ENCODE results near the gene SLC39A3.

SLC39A3 gene

GRCh38 chr19:2732883-2733282 lies 6.9 kb downstream of the SLC39A3 start:
- TF ChIP-seq POLR2A (IDR thresholded peaks at IDR 0.05; ENCODE audit: low read depth, low read length) = no peak
- TF ChIP-seq TAF1 (IDR thresholded peaks at IDR 0.05; ENCODE audit: low read depth, low read length) = no peak
- no peak for TF ChIP-seq POLR2AphosphoS5 (IDR thresholded peaks at IDR 0.05; ENCODE audit: low read depth, low read length)
- TF ChIP-seq PAX5 (IDR thresholded peaks at IDR 0.05; ENCODE audit: insufficient read depth, low read length, severe bottlenecking) = no peak
- no peak for TF ChIP-seq POU2F2 (IDR thresholded peaks at IDR 0.05; ENCODE audit: low read depth, low read length)
- DNase-seq (ENCODE audit: insufficient read length, low spot score) (no peak), FAIRE-seq (no peak)

- TF ChIP-seq POU2F2 (IDR thresholded peaks at IDR 0.05; ENCODE audit: low read depth, low read length) = no peak
- TF ChIP-seq TAF1 (IDR thresholded peaks at IDR 0.05; ENCODE audit: low read depth, low read length) = no peak
- no peak for TF ChIP-seq POLR2AphosphoS5 (IDR thresholded peaks at IDR 0.05; ENCODE audit: low read depth, low read length)
- TF ChIP-seq SPI1 (IDR thresholded peaks at IDR 0.05; ENCODE audit: low read depth, low read length) = no peak
- TF ChIP-seq POLR2A (IDR thresholded peaks at IDR 0.05; ENCODE audit: low read depth, low read length) = no peak
- no peak for TF ChIP-seq PAX5 (IDR thresholded peaks at IDR 0.05; ENCODE audit: insufficient read depth, low read length, severe bottlenecking)
- DNase-seq (ENCODE audit: insufficient read length, low spot score) (no peak), FAIRE-seq (no peak)
Observed at GRCh38 chr19:2732157-2732725, 7.6 kb downstream of the SLC39A3 start.

DNA sequence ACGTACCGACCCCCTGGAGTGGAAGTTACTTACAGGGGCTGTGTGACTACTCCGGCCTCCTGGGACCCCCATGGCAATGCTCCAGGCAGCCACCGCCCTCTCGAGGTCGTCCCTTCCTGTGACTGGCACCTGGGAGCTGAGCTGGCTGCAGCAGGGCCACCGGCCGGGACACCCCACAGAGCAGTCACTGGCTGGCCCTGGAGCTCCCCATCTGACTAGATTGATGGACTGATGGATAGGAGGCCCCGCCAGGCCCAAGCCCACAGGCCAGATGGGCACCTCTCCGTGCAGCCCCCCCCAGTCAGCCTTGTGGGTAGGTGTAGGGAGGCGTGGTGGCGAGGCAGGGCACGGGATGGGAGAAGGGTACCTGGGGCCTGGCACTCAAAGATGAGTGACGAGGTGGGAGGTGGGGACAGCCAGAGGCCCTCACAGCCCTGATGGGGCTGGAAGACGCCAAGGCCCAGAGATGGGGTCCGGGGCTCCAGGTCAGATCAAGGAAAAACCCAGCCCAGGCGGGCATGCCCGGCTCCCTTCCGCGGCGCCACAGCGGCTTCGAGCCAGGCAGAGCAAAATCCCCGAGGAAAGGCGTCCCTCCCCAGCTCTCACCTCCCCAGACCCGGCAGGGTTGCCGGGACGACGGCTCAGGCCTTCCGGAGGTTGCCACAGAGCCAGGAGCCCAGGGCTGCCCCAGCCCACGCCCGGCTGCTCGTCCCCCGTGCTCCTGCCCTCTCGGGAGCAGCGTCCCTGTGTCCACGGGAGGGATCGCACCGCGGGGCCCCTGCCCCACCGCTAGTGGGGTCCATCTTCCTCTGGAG lies 8.4 kb downstream of the SLC39A3 start:
- TF ChIP-seq POLR2A (IDR thresholded peaks at IDR 0.05; ENCODE audit: low read depth, low read length) (no peak), POU2F2 (IDR thresholded peaks at IDR 0.05; ENCODE audit: low read depth, low read length) (no peak), PAX5 (IDR thresholded peaks at IDR 0.05; ENCODE audit: insufficient read depth, low read length, severe bottlenecking) (no peak), POLR2AphosphoS5 (IDR thresholded peaks at IDR 0.05; ENCODE audit: low read depth, low read length) (no peak), SPI1 (IDR thresholded peaks at IDR 0.05; ENCODE audit: low read depth, low read length) (no peak), TAF1 (IDR thresholded peaks at IDR 0.05; ENCODE audit: low read depth, low read length) (no peak)
- DNase-seq (ENCODE audit: insufficient read length, low spot score) (no peak), FAIRE-seq (no peak)

DNA sequence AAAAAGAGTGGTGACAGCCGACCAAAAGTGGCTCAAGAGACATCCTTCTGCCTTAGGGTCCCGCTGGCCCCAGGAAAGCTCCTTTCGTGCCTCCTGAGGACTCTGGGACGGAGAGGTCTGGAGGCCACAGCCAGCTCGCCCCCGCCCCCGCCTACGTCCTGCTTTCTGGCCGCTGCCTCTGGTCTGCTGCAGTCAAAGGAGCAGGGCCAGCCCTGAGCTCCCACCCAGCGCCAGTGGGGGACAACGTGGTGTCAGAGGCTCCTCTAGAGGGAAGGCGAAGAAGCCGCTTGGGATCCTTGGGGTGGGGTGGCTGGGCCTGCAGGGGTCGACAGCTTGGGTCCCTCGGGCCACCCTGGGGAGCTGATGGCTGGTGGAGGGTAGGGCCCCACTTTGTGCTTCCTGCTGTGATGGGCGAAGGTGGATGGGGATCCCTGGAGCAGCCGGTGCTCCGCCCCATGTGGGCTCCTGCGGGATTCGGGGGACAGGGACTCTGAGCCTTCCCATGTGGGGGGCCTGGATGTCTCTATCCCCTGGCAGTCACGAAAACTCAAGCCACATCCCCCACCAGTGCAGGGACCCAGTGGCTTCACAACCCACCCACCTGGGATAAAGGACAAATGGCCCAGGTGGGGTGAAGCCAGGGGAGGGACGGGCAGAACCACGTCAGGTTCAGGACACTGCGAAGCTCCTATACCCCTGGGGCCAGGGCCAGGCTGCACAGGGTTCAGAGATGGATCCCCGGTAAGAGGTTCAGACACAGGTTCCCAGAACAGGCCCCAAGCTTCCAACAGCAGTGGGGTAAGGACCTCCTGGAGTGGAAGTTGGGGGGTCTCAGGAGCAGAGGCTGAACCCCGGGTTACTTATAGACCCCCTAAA lies 9.6 kb downstream of the SLC39A3 start:
- DNase-seq (ENCODE audit: insufficient read length, low spot score) (no peak), FAIRE-seq (no peak)
- TF ChIP-seq POU2F2 (IDR thresholded peaks at IDR 0.05; ENCODE audit: low read depth, low read length) (no peak), POLR2A (IDR thresholded peaks at IDR 0.05; ENCODE audit: low read depth, low read length) (no peak), TAF1 (IDR thresholded peaks at IDR 0.05; ENCODE audit: low read depth, low read length) (no peak), SPI1 (IDR thresholded peaks at IDR 0.05; ENCODE audit: low read depth, low read length) (no peak), PAX5 (IDR thresholded peaks at IDR 0.05; ENCODE audit: insufficient read depth, low read length, severe bottlenecking) (no peak), POLR2AphosphoS5 (IDR thresholded peaks at IDR 0.05; ENCODE audit: low read depth, low read length) (no peak)

GRCh38 chr19:2728783-2729387 lies 10.9 kb downstream of the SLC39A3 start:
- FAIRE-seq (no peak), DNase-seq (ENCODE audit: insufficient read length, low spot score) (no peak)
- TF ChIP-seq POLR2A (IDR thresholded peaks at IDR 0.05; ENCODE audit: low read depth, low read length) (no peak), POU2F2 (IDR thresholded peaks at IDR 0.05; ENCODE audit: low read depth, low read length) (no peak), POLR2AphosphoS5 (IDR thresholded peaks at IDR 0.05; ENCODE audit: low read depth, low read length) (no peak), TAF1 (IDR thresholded peaks at IDR 0.05; ENCODE audit: low read depth, low read length) (no peak), PAX5 (IDR thresholded peaks at IDR 0.05; ENCODE audit: insufficient read depth, low read length, severe bottlenecking) (no peak), SPI1 (IDR thresholded peaks at IDR 0.05; ENCODE audit: low read depth, low read length) (no peak)

GRCh38 chr19:2727640-2727944 lies 12.2 kb downstream of the SLC39A3 start:
- DNase-seq (ENCODE audit: insufficient read length, low spot score) (no peak), FAIRE-seq (no peak)
- TF ChIP-seq TAF1 (IDR thresholded peaks at IDR 0.05; ENCODE audit: low read depth, low read length) = no peak
- TF ChIP-seq PAX5 (IDR thresholded peaks at IDR 0.05; ENCODE audit: insufficient read depth, low read length, severe bottlenecking) = no peak
- no peak for TF ChIP-seq POU2F2 (IDR thresholded peaks at IDR 0.05; ENCODE audit: low read depth, low read length)
- TF ChIP-seq POLR2AphosphoS5 (IDR thresholded peaks at IDR 0.05; ENCODE audit: low read depth, low read length) = no peak
- TF ChIP-seq SPI1 (IDR thresholded peaks at IDR 0.05; ENCODE audit: low read depth, low read length) = no peak
- TF ChIP-seq POLR2A (IDR thresholded peaks at IDR 0.05; ENCODE audit: low read depth, low read length) = no peak

DNA sequence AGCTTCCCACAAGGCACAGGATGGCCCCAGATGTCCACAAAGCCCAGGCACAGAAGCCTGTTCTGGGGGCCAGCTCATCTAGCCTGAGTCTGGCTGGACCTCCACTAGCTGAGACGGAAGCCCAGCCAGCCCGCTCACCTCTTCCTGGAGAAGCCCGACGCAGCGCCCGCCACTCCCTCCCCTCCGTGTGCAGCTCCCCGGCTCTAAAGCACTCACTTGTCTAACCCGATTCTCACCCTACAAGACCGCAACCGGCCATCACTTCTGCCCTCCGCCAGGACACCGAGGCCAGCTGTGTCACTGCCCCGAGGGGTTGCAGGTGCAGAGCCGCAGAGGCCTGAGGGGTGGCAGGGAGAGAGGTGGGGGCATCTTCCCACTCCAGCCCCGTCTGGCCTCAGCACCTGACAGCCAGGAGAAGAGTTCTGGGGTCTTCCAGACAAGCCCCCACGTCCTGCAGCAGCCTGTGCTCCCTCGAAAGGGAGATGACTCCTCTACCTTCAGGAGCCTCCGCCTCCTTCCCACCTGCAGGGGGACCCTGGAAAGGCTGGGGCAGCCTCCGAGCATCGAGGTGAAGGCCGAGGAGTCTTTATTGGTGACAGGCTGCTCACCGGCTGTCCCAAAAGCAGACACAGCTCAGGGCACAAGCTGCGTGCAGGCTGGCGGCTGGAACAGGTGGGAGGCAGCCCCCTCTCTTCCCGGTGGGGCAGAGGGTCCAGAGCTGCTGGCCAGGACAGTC lies 12.7 kb downstream of the SLC39A3 start:
- no peak for TF ChIP-seq POU2F2 (IDR thresholded peaks at IDR 0.05; ENCODE audit: low read depth, low read length)
- TF ChIP-seq POLR2AphosphoS5 (IDR thresholded peaks at IDR 0.05; ENCODE audit: low read depth, low read length) = no peak
- no peak for TF ChIP-seq SPI1 (IDR thresholded peaks at IDR 0.05; ENCODE audit: low read depth, low read length)
- no peak for TF ChIP-seq PAX5 (IDR thresholded peaks at IDR 0.05; ENCODE audit: insufficient read depth, low read length, severe bottlenecking)
- TF ChIP-seq POLR2A (IDR thresholded peaks at IDR 0.05; ENCODE audit: low read depth, low read length) = no peak
- TF ChIP-seq TAF1 (IDR thresholded peaks at IDR 0.05; ENCODE audit: low read depth, low read length) = no peak
- DNase-seq (ENCODE audit: insufficient read length, low spot score) (no peak), FAIRE-seq (peak; percentile 9)

GRCh38 chr19:2726160-2726855 lies 13.5 kb downstream of the SLC39A3 start:
- TF ChIP-seq TAF1 (IDR thresholded peaks at IDR 0.05; ENCODE audit: low read depth, low read length) = no peak
- TF ChIP-seq SPI1 (IDR thresholded peaks at IDR 0.05; ENCODE audit: low read depth, low read length) = no peak
- no peak for TF ChIP-seq POLR2AphosphoS5 (IDR thresholded peaks at IDR 0.05; ENCODE audit: low read depth, low read length)
- FAIRE-seq = no peak
- no peak for DNase-seq (ENCODE audit: insufficient read length, low spot score)

Measured in GM12891 (cell line).